Ishikawa (cell line): ENCODE measurements around the gene INTS6L.

ENCODE experiments used
- CEBPB ChIP-seq: IDR thresholded peaks from 2 replicates; pipeline ENCODE4 v1.6.1; 2012
- CREB1 ChIP-seq: IDR thresholded peaks from 2 replicates; pipeline ENCODE4 v1.6.1; 2012; ENCODE audit warnings: low read depth
- EGR1 ChIP-seq: IDR thresholded peaks from 2 replicates; pipeline ENCODE4 v1.6.1; 2012
- EP300 ChIP-seq: IDR thresholded peaks from 2 replicates; pipeline ENCODE4 v1.6.1; 2012; ENCODE audit warnings: borderline replicate concordance
- FOXM1 ChIP-seq: IDR thresholded peaks from 2 replicates; pipeline ENCODE4 v1.6.1; 2012; ENCODE audit warnings: low read depth, borderline replicate concordance
- MAX ChIP-seq: IDR thresholded peaks from 2 replicates; pipeline ENCODE4 v1.6.1; 2012
- NFIC ChIP-seq: IDR thresholded peaks from 2 replicates; pipeline ENCODE4 v1.6.1; 2012
- RAD21 ChIP-seq: IDR thresholded peaks from 2 replicates; pipeline ENCODE4 v1.6.1; 2012; ENCODE audit warnings: low read depth
- REST ChIP-seq: IDR thresholded peaks from 2 replicates; pipeline ENCODE4 v1.6.1; 2012; ENCODE audit warnings: low read depth, mild to moderate bottlenecking
- TAF1 ChIP-seq: IDR thresholded peaks from 2 replicates; pipeline ENCODE4 v1.6.1; 2012; ENCODE audit warnings: low read depth, mild to moderate bottlenecking
- TCF12 ChIP-seq: IDR thresholded peaks from 2 replicates; pipeline ENCODE4 v1.6.1; 2012; ENCODE audit warnings: low read depth
- TEAD4 ChIP-seq: IDR thresholded peaks from 2 replicates; pipeline ENCODE4 v1.6.1; 2012
- USF1 ChIP-seq: IDR thresholded peaks from 2 replicates; pipeline ENCODE4 v1.6.1; 2012
- YY1 ChIP-seq: IDR thresholded peaks from 2 replicates; pipeline ENCODE4 v1.6.1; 2012; ENCODE audit warnings: low read depth
- ZBTB7A ChIP-seq: IDR thresholded peaks from 2 replicates; pipeline ENCODE4 v1.6.1; 2012; ENCODE audit warnings: low read depth

The INTS6L gene

GRCh38 chrX:135520553-135521404 lies at the start of gene INTS6L:
TSS of gene INTS6L (plus strand) at chrX:135520660. CDS start at chrX:135520993, 333 bp downstream.
- TF ChIP-seq EGR1 (no peak), ZBTB7A (no peak), USF1 (peak; percentile 91), TAF1 (peak; percentile 56; the same call in 1 of the 2 replicates), YY1 (0 out of 2 replicates have a peak, but pooled peaks have one; percentile 21), RAD21 (no peak)

- TF ChIP-seq EGR1 (no peak), TEAD4 (no peak), CREB1 (no peak), RAD21 (no peak)
These were observed 44.1 kb upstream of the INTS6L start for GRCh38 chrX:135476378-135476777.

- TF ChIP-seq NFIC (0 out of 2 replicates have a peak, but pooled peaks have one; percentile 29), REST (peak; percentile 71), CREB1 (no peak), RAD21 (peak; percentile 68), TCF12 (no peak), EGR1 (no peak)
These were observed 42.9 kb upstream of the INTS6L start for GRCh38 chrX:135477576-135477975.

GRCh38 chrX:135480076-135480475 lies 40.4 kb upstream of the INTS6L start:
- TF ChIP-seq REST (no peak), USF1 (no peak), ZBTB7A (no peak), NFIC (no peak), YY1 (no peak), CEBPB (no peak), TCF12 (no peak), RAD21 (no peak), CREB1 (no peak), EP300 (no peak), MAX (no peak), TAF1 (no peak), FOXM1 (no peak), EGR1 (no peak), TEAD4 (no peak)

- TF ChIP-seq ZBTB7A: no peak
- no peak for TF ChIP-seq NFIC
These were observed 38.7 kb upstream of the INTS6L start for GRCh38 chrX:135481696-135482179.

GRCh38 chrX:135484641-135485289 lies 35.7 kb upstream of the INTS6L start:
- TF ChIP-seq TAF1 (no peak), FOXM1 (no peak), TEAD4 (no peak), RAD21 (peak; percentile 63), TCF12 (no peak), MAX (no peak), YY1 (no peak), ZBTB7A (no peak), CREB1 (no peak)
